GM19468 (cell line): ENCODE results near the gene PCNX1.

Experiments used
- ATAC-seq: cut with Tn5 transposase; IDR thresholded peaks from one replicate; pipeline ENCODE4 v1.9.1; 2021; ENCODE audit warnings: mild to moderate bottlenecking, moderate library complexity, moderate number of reproducible peaks; ENCODE audit not compliant: unreplicated experiment; ENCODE audit errors: extremely low read depth

PCNX1 gene

GRCh38 chr14:70887737-70888499 is 19.3 kb upstream of the PCNX1 start:
- ATAC-seq, result no peak

GRCh38 chr14:70888681-70889175 is 18.5 kb upstream of the PCNX1 start:
- no peak for ATAC-seq

GRCh38 chr14:70889555-70889954 is 17.7 kb upstream of the PCNX1 start:
- ATAC-seq, result no peak

- no peak for ATAC-seq
Observed at GRCh38 chr14:70890826-70891659, 16.2 kb upstream of the PCNX1 start.

- no peak for ATAC-seq
Observed at GRCh38 chr14:70891737-70892136, 15.5 kb upstream of the PCNX1 start.

- ATAC-seq, result no peak
Observed at GRCh38 chr14:70893062-70893845, 14.0 kb upstream of the PCNX1 start.

GRCh38 chr14:70893858-70894291 is 13.4 kb upstream of the PCNX1 start:
- no peak for ATAC-seq

GRCh38 chr14:70894868-70895267 is 12.4 kb upstream of the PCNX1 start:
- no peak for ATAC-seq

- ATAC-seq, result no peak
Observed at GRCh38 chr14:70896317-70896716, 10.9 kb upstream of the PCNX1 start.

- ATAC-seq, result no peak
Observed at GRCh38 chr14:70896981-70897380, 10.3 kb upstream of the PCNX1 start.

GRCh38 chr14:70897464-70897863 is 9.8 kb upstream of the PCNX1 start:
- no peak for ATAC-seq

GRCh38 chr14:70898111-70898745 is 9.0 kb upstream of the PCNX1 start:
- ATAC-seq, result no peak

- no peak for ATAC-seq
Observed at GRCh38 chr14:70901269-70901668, 6.0 kb upstream of the PCNX1 start.

GRCh38 chr14:70902184-70902583 is 5.1 kb upstream of the PCNX1 start:
- no peak for ATAC-seq

GRCh38 chr14:70904373-70904772 is 2.9 kb upstream of the PCNX1 start:
- ATAC-seq, result no peak

- ATAC-seq, result no peak
Observed at GRCh38 chr14:70905301-70905700, 2.0 kb upstream of the PCNX1 start.

- no peak for ATAC-seq
Observed at GRCh38 chr14:70906793-70907175, 475 bp upstream of the PCNX1 start.

GRCh38 chr14:70907996-70908934 is 1.0 kb downstream of the PCNX1 start:
- no peak for ATAC-seq
